HG03439 (cell line): Measurements from ENCODE around the gene SLC2A5.
"Not testable (repeated sequence)": the region's sequence is repeated elsewhere in the genome, so short reads cannot be mapped to it uniquely, and the experiment has no call there.

Experiments used
- ATAC-seq: cut with Tn5 transposase; IDR thresholded peaks from one replicate; pipeline ENCODE4 v1.9.1; 2021; ENCODE audit warnings: mild to moderate bottlenecking, moderate library complexity; ENCODE audit not compliant: unreplicated experiment

The SLC2A5 gene

GRCh38 chr1:9069326-9070100, at the start of gene SLC2A5:
SLC2A5 (minus strand) TSS chr1:9069635; CDS start chr1:9069536, 99 bp downstream.
- ATAC-seq, result peak; percentile 85

- no peak for ATAC-seq
Observed at GRCh38 chr1:9118186-9118585, 48.8 kb upstream of the SLC2A5 start.

GRCh38 chr1:9115351-9116205, 46.1 kb upstream of the SLC2A5 start:
- ATAC-seq, result no peak

- ATAC-seq, result no peak
Observed at GRCh38 chr1:9112961-9113880, 43.8 kb upstream of the SLC2A5 start.

GRCh38 chr1:9111957-9112356, 42.5 kb upstream of the SLC2A5 start:
- no peak for ATAC-seq

GRCh38 chr1:9111357-9111691, 41.9 kb upstream of the SLC2A5 start:
- ATAC-seq, result no peak

- no peak for ATAC-seq
Observed at GRCh38 chr1:9110669-9111356, 41.4 kb upstream of the SLC2A5 start.

- no peak for ATAC-seq
Observed at GRCh38 chr1:9108056-9108665, 38.7 kb upstream of the SLC2A5 start.

- ATAC-seq, result no peak
Observed at GRCh38 chr1:9107136-9107535, 37.7 kb upstream of the SLC2A5 start.

GRCh38 chr1:9106286-9106685, 36.9 kb upstream of the SLC2A5 start:
- no peak for ATAC-seq

GRCh38 chr1:9105336-9105867, 36.0 kb upstream of the SLC2A5 start:
- ATAC-seq, result no peak

- ATAC-seq, result no peak
Observed at GRCh38 chr1:9101510-9102146, 32.2 kb upstream of the SLC2A5 start.

- ATAC-seq, result no peak
Observed at GRCh38 chr1:9100471-9101043, 31.1 kb upstream of the SLC2A5 start.

- ATAC-seq, result no peak
Observed at GRCh38 chr1:9099555-9099954, 30.1 kb upstream of the SLC2A5 start.

- no peak for ATAC-seq
Observed at GRCh38 chr1:9097947-9098705, 28.7 kb upstream of the SLC2A5 start.

GRCh38 chr1:9095818-9096217, 26.4 kb upstream of the SLC2A5 start:
- no peak for ATAC-seq

- ATAC-seq, result not testable (repeated sequence)
Observed at GRCh38 chr1:9093996-9094595, 24.7 kb upstream of the SLC2A5 start.

- no peak for ATAC-seq
Observed at GRCh38 chr1:9093581-9093980, 24.1 kb upstream of the SLC2A5 start.
